Smooth muscle cell of the brain vasculature (primary cell): ENCODE data around the gene LIFR.

Source experiments
- DNase-seq: peaks from one replicate; pipeline ENCODE4 v3.0.0-alpha.2; 2012; ENCODE audit warnings: low read depth, low spot score

LIFR gene

DNA sequence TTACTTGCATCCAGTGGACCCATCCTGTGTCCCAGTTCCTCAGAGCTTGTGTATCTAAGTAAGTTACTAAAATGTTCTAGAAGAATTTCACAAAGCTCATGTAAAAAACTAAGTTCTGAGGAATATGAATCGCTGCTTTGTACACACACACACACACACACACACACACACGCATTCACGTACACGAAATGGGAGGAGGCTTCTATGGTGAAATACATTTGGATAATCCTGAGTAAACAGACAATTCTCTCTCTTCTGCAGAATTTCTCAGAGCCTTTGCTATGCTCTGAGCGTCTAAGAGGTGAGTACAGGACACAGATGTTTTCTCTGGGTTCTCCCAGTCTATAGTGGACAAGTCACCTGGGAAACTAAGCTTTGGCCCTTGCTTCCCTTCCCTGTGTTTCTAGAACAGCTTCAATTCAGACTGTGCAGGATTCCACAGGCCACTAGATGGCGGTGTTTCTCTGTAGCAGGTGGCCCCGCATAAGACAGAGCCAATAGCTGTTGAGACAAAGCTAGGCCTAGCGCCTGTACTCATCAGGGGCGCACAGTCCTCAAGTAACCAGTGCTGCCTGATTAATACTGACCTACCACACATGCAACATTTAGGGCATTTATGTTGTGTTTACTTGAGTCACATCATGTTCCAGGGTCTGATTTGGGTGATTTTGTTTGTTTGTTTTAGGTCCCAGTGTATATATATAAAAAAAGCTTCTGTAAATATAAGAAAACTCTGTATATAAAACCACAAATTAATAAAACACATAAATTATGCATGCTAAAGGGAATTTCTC is 114.8 kb downstream of the LIFR start:
- DNase-seq: peak; percentile 90

DNA sequence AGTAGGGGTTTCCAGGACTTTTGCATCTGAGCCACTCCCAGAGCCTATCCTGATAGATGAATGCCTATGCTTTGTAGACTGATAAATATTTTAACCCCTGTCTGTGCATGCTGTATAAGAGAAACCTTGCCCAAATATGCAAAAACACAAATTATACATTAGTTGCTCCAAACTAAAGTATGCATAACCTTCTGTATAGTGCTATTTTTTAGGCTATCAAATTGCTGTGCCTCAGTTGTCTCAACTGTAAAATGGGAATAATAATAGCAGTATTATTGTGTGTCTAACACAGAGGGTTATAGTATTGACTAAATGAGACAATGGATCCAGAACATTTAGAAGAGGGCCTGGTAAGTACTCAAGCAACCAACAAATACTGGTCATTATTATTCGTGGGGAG is 117.7 kb downstream of the LIFR start:
- DNase-seq: no peak

DNA sequence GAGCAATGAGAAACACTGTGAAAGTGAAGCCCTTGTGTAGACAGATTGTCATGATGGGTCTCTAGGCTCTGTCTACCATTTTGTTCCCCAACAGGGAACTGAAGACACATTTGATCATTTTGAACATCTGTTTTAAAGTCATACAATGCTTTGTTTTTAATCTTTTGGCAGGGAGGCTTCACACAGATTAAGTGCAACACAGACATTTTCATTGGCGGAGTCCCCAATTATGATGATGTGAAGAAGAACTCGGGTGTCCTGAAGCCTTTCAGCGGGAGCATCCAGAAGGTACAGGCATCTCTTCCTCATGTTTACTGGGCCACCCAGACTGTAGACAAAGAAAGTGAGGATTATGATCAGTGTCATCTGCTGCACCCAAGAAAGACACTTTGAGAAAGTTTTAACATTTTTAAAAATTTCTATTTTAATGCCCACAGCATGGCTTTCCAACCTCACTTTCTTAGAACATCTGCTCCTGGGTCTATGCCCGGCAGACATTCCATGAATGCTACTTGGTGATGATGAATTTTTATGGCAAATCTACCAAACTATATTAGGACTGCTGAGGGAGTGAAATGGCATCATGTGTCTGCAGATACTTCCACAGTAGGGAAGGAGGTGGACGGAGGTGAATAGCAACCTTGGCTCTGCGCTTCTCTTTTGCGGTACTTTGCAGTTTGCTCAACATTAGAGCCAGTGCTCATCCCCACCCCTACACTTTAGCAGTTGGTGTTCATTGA is 121.3 kb downstream of the LIFR start:
- DNase-seq: no peak

DNA sequence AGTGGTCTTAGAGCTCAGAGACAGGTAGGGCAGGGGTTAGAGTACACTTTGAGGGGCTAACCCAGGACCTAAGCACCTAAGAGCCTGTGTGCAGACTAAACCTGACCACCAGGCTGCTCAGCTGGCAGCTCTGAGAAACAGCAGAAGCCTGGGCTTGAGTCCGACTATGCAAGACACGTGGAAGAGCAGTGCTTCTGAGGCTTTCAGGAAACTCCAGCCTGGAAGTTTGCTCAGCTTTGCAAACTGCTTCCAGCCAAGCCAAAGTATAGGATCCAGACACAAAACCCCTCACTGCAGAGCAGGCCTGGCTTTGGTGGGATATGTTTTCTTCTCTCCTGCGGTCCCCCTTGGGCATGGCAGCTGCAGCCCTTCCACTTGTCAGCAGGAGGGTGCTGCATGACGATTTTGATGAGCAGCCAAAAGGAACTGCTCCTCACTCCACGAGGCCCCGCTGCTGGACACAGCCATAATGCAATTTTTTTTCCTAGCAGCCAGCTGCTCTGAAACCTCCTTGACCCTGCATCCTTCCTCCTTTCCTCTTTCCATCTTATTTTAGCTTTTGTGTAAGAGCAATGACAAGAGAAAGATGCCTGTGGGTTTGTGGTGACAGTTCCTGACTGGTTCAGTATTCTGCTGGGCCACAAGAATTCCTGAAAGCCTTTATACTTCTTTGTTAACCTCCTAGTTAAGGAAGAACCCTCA is 123.1 kb downstream of the LIFR start:
- DNase-seq: peak; percentile 94

DNA sequence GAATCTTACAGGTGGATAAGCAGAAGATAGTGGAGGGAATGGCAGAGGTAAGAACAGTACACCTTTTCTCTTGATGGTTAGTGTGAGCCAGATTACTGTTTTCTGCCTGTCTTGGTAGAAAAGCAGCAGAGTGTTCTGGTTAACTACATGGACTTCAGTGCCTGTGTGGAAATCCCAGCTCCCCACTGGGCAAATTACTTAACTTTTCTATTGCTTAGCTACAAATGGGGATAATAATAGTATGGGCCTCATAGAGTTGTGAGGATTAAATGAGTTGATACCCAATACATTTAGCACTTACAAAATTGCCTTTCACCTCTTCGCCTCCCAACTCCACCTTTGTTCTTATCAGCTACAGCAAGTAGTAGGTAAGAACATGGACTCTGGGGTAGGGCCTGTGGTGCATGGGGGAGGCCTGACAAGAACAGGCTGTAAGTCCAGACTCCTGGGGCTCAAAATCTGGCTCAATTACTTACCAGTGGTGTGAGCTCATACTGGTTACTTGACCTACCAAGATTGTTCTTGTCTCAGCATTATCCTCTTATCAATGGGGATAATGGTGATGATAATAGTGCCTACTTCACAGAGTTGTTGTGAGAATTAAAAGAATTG is 125.1 kb downstream of the LIFR start:
- no peak for DNase-seq

DNA sequence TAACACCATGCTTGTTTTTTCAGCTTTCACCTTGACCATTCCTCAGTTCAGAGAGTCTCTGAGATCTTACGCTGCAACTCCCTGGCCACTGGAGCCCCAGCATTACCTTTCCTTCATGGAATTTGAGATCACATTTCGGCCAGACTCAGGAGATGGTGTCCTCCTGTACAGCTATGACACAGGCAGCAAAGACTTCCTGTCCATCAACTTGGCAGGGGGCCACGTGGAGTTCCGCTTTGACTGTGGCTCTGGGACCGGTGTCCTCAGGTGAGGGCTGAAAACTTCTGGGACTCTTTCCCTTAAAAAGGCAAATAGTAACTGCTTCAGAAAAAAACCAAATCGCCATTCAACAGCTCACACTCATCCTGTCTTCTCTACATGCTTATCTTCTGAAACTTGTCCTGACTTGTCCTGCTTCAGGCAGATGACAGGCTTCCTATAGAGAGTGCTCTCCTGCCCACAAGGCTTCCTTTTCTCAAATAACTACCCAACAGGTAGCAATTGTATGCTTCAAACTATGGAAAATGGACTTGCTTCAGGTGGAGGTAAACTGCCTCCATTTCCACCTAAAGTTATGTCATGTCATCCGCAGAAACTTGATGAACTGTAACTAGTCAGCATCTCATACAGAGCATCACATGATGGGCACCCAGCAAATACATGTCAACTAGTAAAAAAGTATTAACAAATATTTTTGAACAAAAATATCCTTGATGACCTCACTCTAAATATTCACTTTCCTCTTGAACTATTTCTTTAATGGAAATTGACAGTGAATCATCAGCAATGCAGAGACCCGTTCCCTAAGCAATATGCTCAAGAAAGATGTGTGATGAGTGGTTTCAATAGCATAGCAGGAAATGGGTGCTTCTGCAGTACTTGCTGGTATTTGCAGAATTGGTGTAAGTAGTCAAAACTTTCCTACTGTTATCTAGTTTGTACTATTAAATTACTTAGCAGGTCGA is 129.2 kb downstream of the LIFR start:
- DNase-seq: no peak

DNA sequence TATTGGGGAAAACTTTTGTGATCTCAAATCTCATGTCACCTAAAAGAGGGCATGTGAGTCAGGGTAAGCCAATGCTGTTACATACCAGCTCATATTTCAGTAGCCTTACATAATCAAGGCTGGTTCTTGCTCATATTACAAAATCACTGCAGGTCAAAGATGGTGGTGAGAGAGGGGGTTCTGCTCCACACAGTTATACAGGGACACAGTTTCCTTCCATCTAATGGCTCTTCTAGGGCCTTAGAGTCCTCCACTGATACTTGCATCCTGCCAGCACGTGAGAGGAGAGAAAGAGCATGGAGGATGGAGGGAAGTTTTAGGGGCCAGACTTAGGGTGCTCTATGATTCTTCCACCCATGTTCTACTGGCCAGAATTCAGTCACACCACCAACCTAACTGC is 130.0 kb downstream of the LIFR start:
- DNase-seq: no peak
